ENCODE results near the gene TTLL7. TPM values are rescaled to one million over a fixed set of nuclear protein-coding genes. Genes with fewer than 3 reads are reported as not detected.

TTLL7 gene
- polyA plus RNA-seq, 1 donor (not counting 4 experiments of a cell fraction or from before 2014, with no cell fraction given): 8.1 TPM

DNA sequence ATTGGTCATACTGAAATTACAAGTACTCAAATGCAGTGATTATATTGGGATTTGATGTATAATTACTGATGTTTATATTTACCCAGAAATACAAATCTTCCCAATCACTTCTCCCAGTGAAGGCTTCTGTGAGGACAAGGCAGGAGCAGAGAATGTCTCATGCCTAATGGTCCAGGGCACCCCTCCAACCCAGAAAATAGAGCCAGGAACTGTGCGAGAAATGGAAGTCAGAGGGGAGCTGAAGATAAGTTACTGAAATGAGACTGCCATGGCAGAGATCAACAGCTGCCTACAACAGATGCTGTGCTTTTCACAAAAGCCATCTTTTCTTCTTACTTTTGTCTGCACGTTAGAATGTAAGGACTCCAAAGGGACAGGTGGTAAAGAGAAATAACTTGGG lies 171.2 kb downstream of the TTLL7 start:
- H3K79me2 ChIP-seq (ENCODE audit: control insufficient read depth, insufficient read depth, low read length): no peaks in the 10 kb centered on the region
- H3K4me1 ChIP-seq (ENCODE audit: control insufficient read depth, extremely low read depth, insufficient read depth, low read length): no peaks in the 10 kb centered on the region
- no peak overlapping the region for H3K4me3 ChIP-seq (ENCODE audit: control insufficient read depth in 2 of 3, extremely low read depth in 1 of 3, insufficient read depth in 2 of 3, low read depth in 1 of 3, low read length in 3 of 3)
- TF ChIP-seq, protein P1, sequence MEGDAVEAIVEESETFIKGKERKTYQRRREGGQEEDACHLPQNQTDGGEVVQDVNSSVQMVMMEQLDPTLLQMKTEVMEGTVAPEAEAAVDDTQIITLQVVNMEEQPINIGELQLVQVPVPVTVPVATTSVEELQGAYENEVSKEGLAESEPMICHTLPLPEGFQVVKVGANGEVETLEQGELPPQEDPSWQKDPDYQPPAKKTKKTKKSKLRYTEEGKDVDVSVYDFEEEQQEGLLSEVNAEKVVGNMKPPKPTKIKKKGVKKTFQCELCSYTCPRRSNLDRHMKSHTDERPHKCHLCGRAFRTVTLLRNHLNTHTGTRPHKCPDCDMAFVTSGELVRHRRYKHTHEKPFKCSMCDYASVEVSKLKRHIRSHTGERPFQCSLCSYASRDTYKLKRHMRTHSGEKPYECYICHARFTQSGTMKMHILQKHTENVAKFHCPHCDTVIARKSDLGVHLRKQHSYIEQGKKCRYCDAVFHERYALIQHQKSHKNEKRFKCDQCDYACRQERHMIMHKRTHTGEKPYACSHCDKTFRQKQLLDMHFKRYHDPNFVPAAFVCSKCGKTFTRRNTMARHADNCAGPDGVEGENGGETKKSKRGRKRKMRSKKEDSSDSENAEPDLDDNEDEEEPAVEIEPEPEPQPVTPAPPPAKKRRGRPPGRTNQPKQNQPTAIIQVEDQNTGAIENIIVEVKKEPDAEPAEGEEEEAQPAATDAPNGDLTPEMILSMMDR (optimal IDR thresholded peaks at IDR 0.05 in 1 of 3, IDR thresholded peaks at IDR 0.05 in 1 of 3, conservative IDR thresholded peaks at IDR 0.05 in 1 of 3; ENCODE audit: extremely low read depth in 1 of 3, insufficient read depth in 2 of 3, low read length in 3 of 3): no peak
- TF ChIP-seq EZH2 (IDR thresholded peaks at IDR 0.05; ENCODE audit: low read length): no peak
- no peaks in the 10 kb centered on the region for H3K9me3 ChIP-seq (ENCODE audit: control insufficient read depth, low read depth, low read length)
- H3K9me1 ChIP-seq (ENCODE audit: control insufficient read depth, extremely low read depth, insufficient read depth, low read length): no peaks in the 10 kb centered on the region
- DNase-seq (ENCODE audit: low read depth, low spot score) (no peak), FAIRE-seq (no peak)
- H2AFZ ChIP-seq (ENCODE audit: control insufficient read depth, low read length): no peak overlapping the region
- H3K27me3 ChIP-seq (ENCODE audit: control insufficient read depth, extremely low read depth, insufficient read depth, low read length): no peaks in the 10 kb centered on the region
- dilution Hi-C loops (cut with MboI; ENCODE audit: extremely low pct_ligation_motif_present, low sequenced_read_pairs): no loop called here
- no peak overlapping the region for H3K27ac ChIP-seq (ENCODE audit: control insufficient read depth, insufficient read depth, low read length)
- no peak overlapping the region for H3K9ac ChIP-seq (ENCODE audit: control insufficient read depth, extremely low read depth, insufficient read depth, low read length)
- H3K4me2 ChIP-seq (ENCODE audit: control insufficient read depth, extremely low read depth, insufficient read depth, low read depth, low read length): no peak overlapping the region
- no peaks in the 10 kb centered on the region for H3K36me3 ChIP-seq (ENCODE audit: control insufficient read depth in 2 of 2, extremely low read depth in 1 of 2, insufficient read depth in 2 of 2, low read length in 2 of 2)
- no peaks in the 10 kb centered on the region for H4K20me1 ChIP-seq (ENCODE audit: control insufficient read depth, extremely low read depth, insufficient read depth, low read length)

DNA sequence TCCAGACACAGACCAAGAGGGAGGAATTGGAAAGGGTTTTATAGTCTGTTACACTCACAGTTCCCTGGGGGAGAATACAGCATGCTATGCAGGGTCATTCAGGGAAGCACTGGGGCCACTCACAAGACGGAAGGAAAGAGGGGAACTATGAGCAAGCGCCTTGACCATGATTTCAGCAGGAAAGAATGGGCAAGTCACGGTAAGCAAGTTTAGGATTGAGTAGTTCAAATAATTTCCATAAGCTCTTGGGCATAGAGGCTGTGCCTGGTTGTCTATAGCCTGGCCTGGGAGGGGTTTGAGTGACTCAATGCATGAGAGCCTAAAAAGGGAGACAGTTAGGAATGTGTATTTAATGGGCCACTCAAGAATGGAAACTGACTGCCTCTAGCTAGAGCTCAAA lies 176.7 kb downstream of the TTLL7 start:
- dilution Hi-C loops (cut with MboI; ENCODE audit: extremely low pct_ligation_motif_present, low sequenced_read_pairs): no loop called here
- Histone ChIP-seq H3K4me1 (ENCODE audit: control insufficient read depth, extremely low read depth, insufficient read depth, low read length) (no peaks in the 10 kb centered on the region), H3K9me1 (ENCODE audit: control insufficient read depth, extremely low read depth, insufficient read depth, low read length) (no peaks in the 10 kb centered on the region), H3K4me3 (ENCODE audit: control insufficient read depth in 2 of 3, extremely low read depth in 1 of 3, insufficient read depth in 2 of 3, low read depth in 1 of 3, low read length in 3 of 3) (no peak overlapping the region), H2AFZ (ENCODE audit: control insufficient read depth, low read length) (no peak overlapping the region), H3K9me3 (ENCODE audit: control insufficient read depth, low read depth, low read length) (no peaks in the 10 kb centered on the region), H3K4me2 (ENCODE audit: control insufficient read depth, extremely low read depth, insufficient read depth, low read depth, low read length) (no peak overlapping the region), H3K27me3 (ENCODE audit: control insufficient read depth, extremely low read depth, insufficient read depth, low read length) (no peaks in the 10 kb centered on the region), H3K9ac (ENCODE audit: control insufficient read depth, extremely low read depth, insufficient read depth, low read length) (no peak overlapping the region), H4K20me1 (ENCODE audit: control insufficient read depth, extremely low read depth, insufficient read depth, low read length) (no peaks in the 10 kb centered on the region), H3K79me2 (ENCODE audit: control insufficient read depth, insufficient read depth, low read length) (no peaks in the 10 kb centered on the region), H3K36me3 (ENCODE audit: control insufficient read depth in 2 of 2, extremely low read depth in 1 of 2, insufficient read depth in 2 of 2, low read length in 2 of 2) (no peaks in the 10 kb centered on the region), H3K27ac (ENCODE audit: control insufficient read depth, insufficient read depth, low read length) (no peak overlapping the region)
- TF ChIP-seq, protein P1 (optimal IDR thresholded peaks at IDR 0.05 in 1 of 3, IDR thresholded peaks at IDR 0.05 in 1 of 3, conservative IDR thresholded peaks at IDR 0.05 in 1 of 3; ENCODE audit: extremely low read depth in 1 of 3, insufficient read depth in 2 of 3, low read length in 3 of 3): no peak
- no peak for TF ChIP-seq EZH2 (IDR thresholded peaks at IDR 0.05; ENCODE audit: low read length)
- FAIRE-seq (no peak), DNase-seq (ENCODE audit: low read depth, low spot score) (no peak)
